GOT3 (cell line): ENCODE data around the gene TPSB2.

Source experiments
- DNase-seq: peaks from one replicate; lab custom pipeline; 2025; ENCODE audit warnings: mixed read lengths; lab: John Stamatoyannopoulos, UW

TPSB2 gene

GRCh38 chr16:1220098-1220728 lies 9.8 kb downstream of the TPSB2 start:
- no peak for DNase-seq

- no peak for DNase-seq
Measured at GRCh38 chr16:1218930-1219611, 10.9 kb downstream of the TPSB2 start.

GRCh38 chr16:1218061-1218929 lies 11.7 kb downstream of the TPSB2 start:
- DNase-seq, result no peak

- DNase-seq, result no peak
Measured at GRCh38 chr16:1217526-1217925, 12.5 kb downstream of the TPSB2 start.

GRCh38 chr16:1216681-1217400 lies 13.1 kb downstream of the TPSB2 start:
- DNase-seq, result no peak

- DNase-seq, result no peak
Measured at GRCh38 chr16:1216296-1216619, 13.7 kb downstream of the TPSB2 start.

GRCh38 chr16:1215574-1216295 lies 14.2 kb downstream of the TPSB2 start:
- no peak for DNase-seq

GRCh38 chr16:1214719-1215118 lies 15.3 kb downstream of the TPSB2 start:
- no peak for DNase-seq

- DNase-seq, result no peak
Measured at GRCh38 chr16:1213796-1214372, 16.1 kb downstream of the TPSB2 start.

- DNase-seq, result no peak
Measured at GRCh38 chr16:1213231-1213630, 16.8 kb downstream of the TPSB2 start.

- DNase-seq, result no peak
Measured at GRCh38 chr16:1212616-1213194, 17.3 kb downstream of the TPSB2 start.

- no peak for DNase-seq
Measured at GRCh38 chr16:1211451-1212268, 18.3 kb downstream of the TPSB2 start.

GRCh38 chr16:1210461-1210860 lies 19.5 kb downstream of the TPSB2 start:
- DNase-seq, result no peak

GRCh38 chr16:1209081-1209480 lies 20.9 kb downstream of the TPSB2 start:
- no peak for DNase-seq

GRCh38 chr16:1208239-1208830 lies 21.6 kb downstream of the TPSB2 start:
- no peak for DNase-seq

- DNase-seq, result no peak
Measured at GRCh38 chr16:1206786-1207185, 23.2 kb downstream of the TPSB2 start.

GRCh38 chr16:1206326-1206725 lies 23.7 kb downstream of the TPSB2 start:
- no peak for DNase-seq

GRCh38 chr16:1204933-1205332 lies 25.1 kb downstream of the TPSB2 start:
- no peak for DNase-seq

- no peak for DNase-seq
Measured at GRCh38 chr16:1202274-1202673, 27.7 kb downstream of the TPSB2 start.

GRCh38 chr16:1201444-1201843 lies 28.5 kb downstream of the TPSB2 start:
- DNase-seq, result no peak
